Embryonic facial prominence (tissue), 1 donor: Measurements from ENCODE around the gene PLA2G2C.

Experiments used
- DNase-seq: peaks from one replicate; pipeline ENCODE4 v3.0.0-alpha.2; 2016; ENCODE audit errors: extremely low spot score

Gene PLA2G2C

GRCh38 chr1:20153000-20153418 is 33.3 kb downstream of the PLA2G2C start:
- no peak for DNase-seq

- DNase-seq = no peak
Observed at GRCh38 chr1:20152599-20152930, 33.8 kb downstream of the PLA2G2C start.

- peak; percentile 22 for DNase-seq
Observed at GRCh38 chr1:20151906-20152598, 34.3 kb downstream of the PLA2G2C start.

- no peak for DNase-seq
Observed at GRCh38 chr1:20150969-20151368, 35.3 kb downstream of the PLA2G2C start.

- no peak for DNase-seq
Observed at GRCh38 chr1:20150326-20150705, 36.0 kb downstream of the PLA2G2C start.

- no peak for DNase-seq
Observed at GRCh38 chr1:20149601-20150325, 36.6 kb downstream of the PLA2G2C start.

GRCh38 chr1:20148571-20149500 is 37.5 kb downstream of the PLA2G2C start:
- DNase-seq = no peak

GRCh38 chr1:20147846-20148570 is 38.3 kb downstream of the PLA2G2C start:
- DNase-seq = no peak

- DNase-seq = no peak
Observed at GRCh38 chr1:20143734-20144565, 42.4 kb downstream of the PLA2G2C start.

- DNase-seq = no peak
Observed at GRCh38 chr1:20143318-20143717, 43.0 kb downstream of the PLA2G2C start.

- no peak for DNase-seq
Observed at GRCh38 chr1:20142001-20142710, 44.2 kb downstream of the PLA2G2C start.

- DNase-seq = no peak
Observed at GRCh38 chr1:20141466-20141865, 44.9 kb downstream of the PLA2G2C start.

- no peak for DNase-seq
Observed at GRCh38 chr1:20141001-20141400, 45.3 kb downstream of the PLA2G2C start.

GRCh38 chr1:20139776-20140612 is 46.3 kb downstream of the PLA2G2C start:
- DNase-seq = no peak

- DNase-seq = no peak
Observed at GRCh38 chr1:20138961-20139550, 47.3 kb downstream of the PLA2G2C start, which contains the start of gene PLA2G2F. PLA2G2F (plus strand) TSS chr1:20139323; CDS start chr1:20139428, 105 bp downstream.

GRCh38 chr1:20138346-20138745 is 48.0 kb downstream of the PLA2G2C start:
- DNase-seq = no peak

- no peak for DNase-seq
Observed at GRCh38 chr1:20137604-20138003, 48.7 kb downstream of the PLA2G2C start.

GRCh38 chr1:20137055-20137454 is 49.3 kb downstream of the PLA2G2C start:
- DNase-seq = no peak

GRCh38 chr1:20136249-20136648 is 50.1 kb downstream of the PLA2G2C start:
- no peak for DNase-seq
